Measurements from ENCODE around the gene ZNF609. TPM values are rescaled to one million over a fixed set of nuclear protein-coding genes. Genes with fewer than 3 reads are reported as not detected.
"Not testable (repeated sequence)": the region's sequence is repeated elsewhere in the genome, so short reads cannot be mapped to it uniquely, and the experiment has no call there.

The ZNF609 gene
- polyA plus RNA-seq, 4 donors = 33.6 to 37.6 (median 35.7) TPM

- DNase-seq (ENCODE audit: low read depth in 4 of 4, low spot score in 3 of 4) = no peak
These were observed 6.7 kb upstream of the ZNF609 start for GRCh38 chr15:64453689-64454037.

- DNase-seq (ENCODE audit: low read depth in 4 of 4, low spot score in 3 of 4) = no peak
These were observed 6.1 kb upstream of the ZNF609 start for GRCh38 chr15:64454282-64454681.

GRCh38 chr15:64455961-64456371 is 4.4 kb upstream of the ZNF609 start:
- DNase-seq (ENCODE audit: low read depth in 4 of 4, low spot score in 3 of 4) = no peak

GRCh38 chr15:64456634-64457108 is 3.7 kb upstream of the ZNF609 start:
- no peak for DNase-seq (ENCODE audit: low read depth in 4 of 4, low spot score in 3 of 4)

GRCh38 chr15:64459066-64459781 is 1.2 kb upstream of the ZNF609 start:
- no peak for DNase-seq (ENCODE audit: low read depth in 4 of 4, low spot score in 3 of 4)

GRCh38 chr15:64460724-64461720 is 644 bp downstream of the ZNF609 start:
- DNase-seq (ENCODE audit: low read depth in 4 of 4, low spot score in 3 of 4) = peak in 3 of 4 donors; percentile 53 to 58 (median 58)

- DNase-seq (ENCODE audit: low read depth in 4 of 4, low spot score in 3 of 4) = no peak
These were observed 1.4 kb downstream of the ZNF609 start for GRCh38 chr15:64461721-64462162.

GRCh38 chr15:64462492-64462891 is 2.1 kb downstream of the ZNF609 start:
- DNase-seq (ENCODE audit: low read depth in 4 of 4, low spot score in 3 of 4) = no peak

- DNase-seq (ENCODE audit: low read depth in 4 of 4, low spot score in 3 of 4) = no peak
These were observed 4.1 kb downstream of the ZNF609 start for GRCh38 chr15:64464276-64465005.

- DNase-seq (ENCODE audit: low read depth in 4 of 4, low spot score in 3 of 4) = no peak
These were observed 6.2 kb downstream of the ZNF609 start for GRCh38 chr15:64466408-64467141.

GRCh38 chr15:64472161-64472560 is 11.8 kb downstream of the ZNF609 start:
- DNase-seq (ENCODE audit: low read depth in 4 of 4, low spot score in 3 of 4) = no peak

- DNase-seq (ENCODE audit: low read depth in 4 of 4, low spot score in 3 of 4) = no peak
These were observed 14.5 kb downstream of the ZNF609 start for GRCh38 chr15:64474846-64475245.

GRCh38 chr15:64476550-64476949 is 16.2 kb downstream of the ZNF609 start:
- no peak for DNase-seq (ENCODE audit: low read depth in 4 of 4, low spot score in 3 of 4)

GRCh38 chr15:64478863-64479262 is 18.5 kb downstream of the ZNF609 start:
- no peak for DNase-seq (ENCODE audit: low read depth in 4 of 4, low spot score in 3 of 4)

GRCh38 chr15:64480891-64481290 is 20.5 kb downstream of the ZNF609 start:
- DNase-seq (ENCODE audit: low read depth in 4 of 4, low spot score in 3 of 4) = no peak

- DNase-seq (ENCODE audit: low read depth in 4 of 4, low spot score in 3 of 4) = no peak
These were observed 23.4 kb downstream of the ZNF609 start for GRCh38 chr15:64483749-64484148.

GRCh38 chr15:64485796-64486195 is 25.4 kb downstream of the ZNF609 start:
- no peak for DNase-seq (ENCODE audit: low read depth in 4 of 4, low spot score in 3 of 4)

- DNase-seq (ENCODE audit: low read depth in 4 of 4, low spot score in 3 of 4) = no peak
These were observed 30.4 kb downstream of the ZNF609 start for GRCh38 chr15:64490598-64491259.

- no peak for DNase-seq (ENCODE audit: low read depth in 4 of 4, low spot score in 3 of 4)
These were observed 33.3 kb downstream of the ZNF609 start for GRCh38 chr15:64493641-64494040.

GRCh38 chr15:64495968-64496367 is 35.6 kb downstream of the ZNF609 start:
- not testable (repeated sequence) for DNase-seq (ENCODE audit: low read depth in 4 of 4, low spot score in 3 of 4)

Data from left renal pelvis (tissue), 4 donors.